22Rv1 (cell line): ENCODE results near the gene KCNQ5.
"Not testable (repeated sequence)": the region's sequence is repeated elsewhere in the genome, so short reads cannot be mapped to it uniquely, and the experiment has no call there.

Experiments
- H3K27ac ChIP-seq: fragments of 450-650 bp; 2 replicates; pipeline ENCODE4 v1.5.1; 2017
- CTCF ChIP-seq: fragments of 450-650 bp; IDR thresholded peaks from 2 replicates; pipeline ENCODE4 v1.5.1; 2017; ENCODE audit warnings: mild to moderate bottlenecking
- ZFX ChIP-seq: fragments of 450-650 bp; IDR thresholded peaks from 2 replicates; pipeline ENCODE4 v1.6.1; 2017; ENCODE audit warnings: antibody characterized with exemption, borderline replicate concordance

Gene KCNQ5

DNA sequence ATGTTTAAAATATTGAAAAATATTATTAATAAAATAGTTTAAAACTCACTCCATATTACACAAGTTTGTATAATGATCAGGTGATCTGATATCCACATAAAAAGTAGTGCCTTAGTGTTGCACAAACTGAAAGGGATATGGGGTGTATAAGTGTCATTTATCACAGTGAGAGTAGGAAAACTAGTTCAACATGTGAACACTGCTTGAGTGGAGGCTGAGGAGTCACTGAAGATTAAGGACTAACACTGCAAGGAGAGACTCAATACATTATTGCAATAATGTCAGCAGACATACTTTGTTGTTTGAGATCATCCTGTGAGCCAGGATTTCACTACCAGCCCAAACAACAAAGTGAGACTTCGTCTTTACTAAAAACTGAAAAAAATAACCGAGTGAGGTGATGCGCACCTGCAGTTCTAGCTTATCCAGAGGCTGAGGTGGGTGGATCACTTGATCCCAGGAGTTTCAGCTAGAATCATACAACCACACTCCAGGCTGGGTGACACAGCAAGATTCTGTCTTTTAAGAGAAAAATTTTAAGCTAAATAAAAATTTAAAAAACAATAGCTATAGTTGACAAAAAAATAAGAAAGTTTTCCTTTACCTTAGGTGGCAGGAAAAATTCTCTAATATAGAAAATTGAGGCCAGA, 605.9 kb downstream of the KCNQ5 start:
- H3K27ac ChIP-seq: no peak overlapping the region
- no peak for TF ChIP-seq CTCF
- TF ChIP-seq ZFX: no peak

DNA sequence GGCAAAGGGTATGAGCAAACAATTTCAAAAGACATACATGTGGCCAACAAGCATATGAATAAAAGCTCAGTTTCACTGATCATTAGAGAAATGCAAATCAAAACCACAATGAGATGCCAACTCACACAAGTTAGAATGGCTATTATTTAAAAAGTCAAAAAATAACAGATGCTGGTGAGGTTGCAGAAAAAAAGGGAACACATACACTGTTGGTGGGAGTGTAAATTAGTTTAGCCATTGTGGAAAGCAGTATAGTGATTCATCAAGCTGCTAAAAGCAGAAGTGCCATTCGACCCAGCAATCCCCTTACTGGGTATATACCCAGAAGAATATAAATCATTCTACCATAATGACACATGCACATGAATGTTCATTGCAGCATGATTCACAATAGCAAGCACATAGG, 610.1 kb downstream of the KCNQ5 start:
- H3K27ac ChIP-seq: no peak overlapping the region
- no peak for TF ChIP-seq ZFX
- no peak for TF ChIP-seq CTCF

- no peak overlapping the region for H3K27ac ChIP-seq
- TF ChIP-seq ZFX (no peak), CTCF (no peak)
Observed at GRCh38 chr6:73233048-73233447, 611.2 kb downstream of the KCNQ5 start.

GRCh38 chr6:73233971-73234370, 612.1 kb downstream of the KCNQ5 start:
- H3K27ac ChIP-seq: not testable (repeated sequence)

DNA sequence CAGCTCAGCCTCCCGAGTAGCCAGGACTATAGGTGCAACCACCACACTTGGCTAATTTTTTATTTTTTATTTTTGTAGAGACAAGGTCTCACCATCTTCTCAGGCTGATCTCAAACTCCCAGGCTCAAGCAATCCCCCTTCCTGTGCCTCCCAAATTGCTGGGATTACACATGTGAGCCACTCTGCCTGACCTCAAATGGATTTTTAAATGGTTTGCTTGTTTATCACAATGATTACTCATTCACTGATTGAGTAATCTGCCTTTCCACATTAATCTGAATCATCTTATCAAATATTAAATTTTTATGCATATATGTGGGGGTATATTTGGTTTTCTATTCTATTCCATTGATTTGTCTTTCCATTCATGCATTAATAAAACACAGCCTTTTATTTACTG, 612.9 kb downstream of the KCNQ5 start:
- no peak for TF ChIP-seq CTCF
- TF ChIP-seq ZFX: no peak

GRCh38 chr6:73236144-73236750, 614.4 kb downstream of the KCNQ5 start:
- TF ChIP-seq CTCF (no peak), ZFX (no peak)
- H3K27ac ChIP-seq: no peak overlapping the region

More for the DNA sequence above, 612.9 kb downstream of the KCNQ5 start:
- H3K27ac ChIP-seq: no peak overlapping the region

DNA sequence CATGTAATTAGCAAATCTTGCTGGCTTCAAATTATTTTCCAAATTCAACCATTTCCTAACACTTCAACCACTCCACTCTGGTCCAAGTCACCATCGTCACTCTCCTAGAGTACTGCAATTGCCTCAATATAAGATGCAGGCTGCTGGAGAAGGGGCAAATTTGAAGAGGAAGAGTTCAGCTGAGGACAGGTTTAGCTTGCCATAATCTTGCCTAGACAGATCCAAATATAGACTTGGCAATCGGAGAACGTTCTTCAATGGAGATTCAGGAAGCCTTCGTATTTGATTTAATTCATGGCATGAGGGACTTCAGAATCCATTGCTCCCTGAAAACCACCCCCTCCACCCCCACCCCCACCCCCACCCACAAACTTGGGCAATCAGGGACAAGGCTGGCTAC, 618.9 kb downstream of the KCNQ5 start:
- no peak for TF ChIP-seq CTCF
- no peak for TF ChIP-seq ZFX
- H3K27ac ChIP-seq: no peak overlapping the region

- no peak for TF ChIP-seq CTCF
- TF ChIP-seq ZFX: no peak
- H3K27ac ChIP-seq: no peak overlapping the region
Observed at GRCh38 chr6:73242001-73242400, 620.1 kb downstream of the KCNQ5 start.
